Parathyroid adenoma (tissue), 2 donors: ENCODE data around the gene CYP46A1.

ENCODE experiments used
- H2AFZ ChIP-seq: fragments of 300-600 bp; sonication (generic); one replicate; pipeline ENCODE4 v1.7.0; 2017; ENCODE audit warnings: antibody characterized with exemption, mild to moderate bottlenecking
- H3K27ac ChIP-seq: fragments of 300-600 bp; sonication (generic); one replicate; pipeline ENCODE4 v1.7.0; 2017
- H3K27me3 ChIP-seq: fragments of 300-600 bp; sonication (generic); one replicate; pipeline ENCODE4 v1.7.0; 2017; ENCODE audit warnings: low read length; ENCODE audit not compliant: control insufficient read depth, insufficient read depth
- H3K36me3 ChIP-seq: fragments of 300-600 bp; sonication (generic); one replicate; pipeline ENCODE4 v1.7.0; 2017; ENCODE audit warnings: low read length; ENCODE audit not compliant: control insufficient read depth, insufficient read depth
- H3K4me1 ChIP-seq: fragments of 300-600 bp; sonication (generic); one replicate; pipeline ENCODE4 v1.7.0; 2017; ENCODE audit warnings: control low read depth
- H3K4me2 ChIP-seq: fragments of 300-600 bp; sonication (generic); one replicate; pipeline ENCODE4 v1.7.0; 2017; ENCODE audit warnings: low read length
- H3K4me3 ChIP-seq: fragments of 300-600 bp; sonication (generic); one replicate; pipeline ENCODE4 v1.7.0; 2017; ENCODE audit warnings: low read depth, low read length
- H3K79me2 ChIP-seq: fragments of 300-600 bp; sonication (generic); one replicate; pipeline ENCODE4 v1.7.0; 2017; ENCODE audit warnings: control low read depth
- H3K9ac ChIP-seq: fragments of 300-600 bp; sonication (generic); one replicate; pipeline ENCODE4 v1.7.0; 2017; ENCODE audit warnings: mild to moderate bottlenecking
- H3K9me3 ChIP-seq: fragments of 300-600 bp; sonication (generic); one replicate; pipeline ENCODE4 v1.7.0; 2017; ENCODE audit warnings: low read length; ENCODE audit not compliant: control insufficient read depth
- CTCF ChIP-seq: fragments of 300-600 bp; sonication (generic); IDR thresholded peaks from one replicate; pipeline ENCODE4 v1.7.0; 2017; ENCODE audit warnings: antibody characterized with exemption, mild to moderate bottlenecking
- donor health status: primary hyperparathyroidism.

The CYP46A1 gene

GRCh38 chr14:99755629-99756603 lies 71.8 kb downstream of the CYP46A1 start:
- H3K4me1 ChIP-seq, result no peaks in the 10 kb centered on the region
- no peaks in the 10 kb centered on the region for H3K27me3 ChIP-seq
- no peak overlapping the region for H3K27ac ChIP-seq
- H3K4me3 ChIP-seq, result no peak overlapping the region
- H3K4me2 ChIP-seq, result no peak overlapping the region
- no peak overlapping the region for H3K9ac ChIP-seq
- H2AFZ ChIP-seq, result no peak overlapping the region
- H3K9me3 ChIP-seq, result no peaks in the 10 kb centered on the region
- H3K36me3 ChIP-seq, result no peaks in the 10 kb centered on the region
- no peak for TF ChIP-seq CTCF
- H3K79me2 ChIP-seq, result no peaks in the 10 kb centered on the region

GRCh38 chr14:99756796-99757195 lies 72.7 kb downstream of the CYP46A1 start:
- Histone ChIP-seq H3K9me3 (no peaks in the 10 kb centered on the region), H3K27me3 (no peaks in the 10 kb centered on the region), H3K4me2 (no peak overlapping the region), H3K27ac (no peak overlapping the region), H3K9ac (no peak overlapping the region), H2AFZ (no peak overlapping the region), H3K36me3 (no peaks in the 10 kb centered on the region), H3K79me2 (no peaks in the 10 kb centered on the region), H3K4me1 (no peaks in the 10 kb centered on the region), H3K4me3 (no peak overlapping the region)
- no peak for TF ChIP-seq CTCF

- no peak overlapping the region for H3K27ac ChIP-seq
- H3K27me3 ChIP-seq, result no peaks in the 10 kb centered on the region
- H3K4me2 ChIP-seq, result no peak overlapping the region
- TF ChIP-seq CTCF, result no peak
- no peak overlapping the region for H3K9ac ChIP-seq
- H3K79me2 ChIP-seq, result no peaks in the 10 kb centered on the region
- no peaks in the 10 kb centered on the region for H3K4me1 ChIP-seq
- no peaks in the 10 kb centered on the region for H3K9me3 ChIP-seq
- no peak overlapping the region for H2AFZ ChIP-seq
- no peak overlapping the region for H3K4me3 ChIP-seq
- H3K36me3 ChIP-seq, result no peaks in the 10 kb centered on the region
Measured at GRCh38 chr14:99757331-99758070, 73.4 kb downstream of the CYP46A1 start.

GRCh38 chr14:99758121-99758821 lies 74.2 kb downstream of the CYP46A1 start:
- no peak for TF ChIP-seq CTCF
- no peak overlapping the region for H2AFZ ChIP-seq
- H3K4me1 ChIP-seq, result no peaks in the 10 kb centered on the region

More at GRCh38 chr14:99758121-99758821, 74.2 kb downstream of the CYP46A1 start:
- Histone ChIP-seq H3K79me2 (no peaks in the 10 kb centered on the region), H3K36me3 (no peaks in the 10 kb centered on the region), H3K9me3 (no peaks in the 10 kb centered on the region), H3K4me3 (no peak overlapping the region), H3K9ac (no peak overlapping the region), H3K4me2 (no peak overlapping the region), H3K27ac (no peak overlapping the region), H3K27me3 (no peaks in the 10 kb centered on the region)
